ENCODE data around the gene APLNR. TPM values are rescaled to one million over a fixed set of nuclear protein-coding genes. Genes with fewer than 3 reads are reported as not detected.

Gene APLNR
- total and polyA plus RNA-seq, 2 of the 4 experiments (the other 2 are of a cell fraction), result not detected

- peak overlapping the region; percentile 54 for H4K91ac ChIP-seq (ENCODE audit: insufficient read depth, low read depth, low read length)
- H3K4me1 ChIP-seq (ENCODE audit: control insufficient read depth, insufficient read depth, low read length), result peaks cover 2% of the 10 kb centered on the region
- H3K4me2 ChIP-seq (ENCODE audit: low read depth, low read length), result no peak overlapping the region
- no TSS peak for BruUV-seq (replicated peaks)
- CTCF ChIA-PET, result interaction anchor here (1.4 kb wide), 1 partner anchor 413 kb away, joined by 3 read pairs; no protein-coding TSS in a partner anchor
- dilution Hi-C loops (cut with HindIII; ENCODE audit: low sequenced_read_pairs, unreplicated experiment) (no loop called here), in situ Hi-C loops (cut with MboI; ENCODE audit: low sequenced_read_pairs) (loop anchor here (5.0 to 10.0 kb wide), 2 partner anchors 250 to 412 kb away; no protein-coding TSS in a partner anchor), intact Hi-C loops (cut with micrococcal nuclease) (loop anchor here (2.0 kb wide), 1 partner anchor 182 kb away; no protein-coding TSS in a partner anchor)
- peak overlapping the region; percentile 29; the same call in 1 of the 3 replicates for H2BK15ac ChIP-seq (ENCODE audit: low read depth, low read length)
- H3K23ac ChIP-seq (ENCODE audit: low read depth, low read length), result peak overlapping the region; percentile 89; the same call in 1 of the 2 replicates
- no peaks in the 10 kb centered on the region for H3K36me3 ChIP-seq (ENCODE audit: control insufficient read depth, insufficient read depth, low read length)
- H2AK9ac ChIP-seq (replicated peaks; ENCODE audit: low read depth, low read length, poor library complexity), result no peak overlapping the region
- H2BK5ac ChIP-seq (ENCODE audit: low read depth, low read length, poor library complexity, severe bottlenecking), result peak overlapping the region; percentile 76
- H3K56ac ChIP-seq (ENCODE audit: extremely low read depth, insufficient read depth, low read length), result no peak overlapping the region
- H4K8ac ChIP-seq (ENCODE audit: low read depth in 2 of 2, low read length in 2 of 2), result peak overlapping the region in 1 of 2 experiments; percentile 65; a peak in 1 of 4 replicates
- H3K9ac ChIP-seq (ENCODE audit: low read depth, low read length), result no peak overlapping the region
- H2AK5ac ChIP-seq (ENCODE audit: low read depth, low read length), result no peak overlapping the region; the same call in 1 of the 2 replicates
- POLR2A ChIA-PET (ENCODE audit: unreplicated experiment), result no interaction called here
- H3K27ac ChIP-seq (ENCODE audit: insufficient read depth, low read length), result no peak overlapping the region
- ATAC-seq (ENCODE audit: low read depth), result no peak
- H3K27me3 ChIP-seq (ENCODE audit: control insufficient read depth, insufficient read depth, low read length), result no peaks in the 10 kb centered on the region
- DNase-seq, result no peak
- H3K79me1 ChIP-seq (ENCODE audit: low read depth in 1 of 2, low read length in 2 of 2), result no peaks in the 10 kb centered on the region
- H3K14ac ChIP-seq (replicated peaks; ENCODE audit: low read depth, low read length), result peak overlapping the region; percentile 71
- peak overlapping the region; percentile 59; the same call in 1 of the 2 replicates for H4K5ac ChIP-seq (ENCODE audit: low read depth, low read length)
- peak overlapping the region; percentile 54 for H3K4ac ChIP-seq (ENCODE audit: low read depth, low read length)
- no peaks in the 10 kb centered on the region for H3K9me1 ChIP-seq (ENCODE audit: insufficient read depth, low read length)
- no peak overlapping the region for H2AFZ ChIP-seq (replicated peaks; ENCODE audit: low read length, poor library complexity)
- H3K9me3 ChIP-seq (ENCODE audit: control insufficient read depth, insufficient read depth, low read length), result peaks cover 1% of the 10 kb centered on the region; the same call in 1 of the 2 replicates
- peak overlapping the region; percentile 66; the same call in 1 of the 2 replicates for H3K18ac ChIP-seq (ENCODE audit: low read depth, low read length)
- no peak overlapping the region for H3K4me3 ChIP-seq (ENCODE audit: insufficient read depth, low read depth, low read length)
- H2BK120ac ChIP-seq (ENCODE audit: low read depth, low read length), result peak overlapping the region; percentile 88
- TF ChIP-seq POLR2A (IDR thresholded peaks at IDR 0.05; ENCODE audit: low read depth, low read length), result no peak
- no peak for TF ChIP-seq ELK1 (IDR thresholded peaks at IDR 0.05; ENCODE audit: borderline replicate concordance, low read depth, low read length)
- TF ChIP-seq CHD1 (IDR thresholded peaks at IDR 0.05; ENCODE audit: low read depth, low read length), result no peak
- no peak for TF ChIP-seq MXI1 (IDR thresholded peaks at IDR 0.05; ENCODE audit: borderline replicate concordance, low read depth, low read length)
- no peak for TF ChIP-seq MAFK (IDR thresholded peaks at IDR 0.05; ENCODE audit: low read depth, low read length)
- TF ChIP-seq SMC3 (IDR thresholded peaks at IDR 0.05; ENCODE audit: low read depth, low read length), result no peak
- no peak for TF ChIP-seq RAD21 (IDR thresholded peaks at IDR 0.05; ENCODE audit: low read length)
- TF ChIP-seq RFX5 (IDR thresholded peaks at IDR 0.05; ENCODE audit: low read depth, low read length), result no peak
- TF ChIP-seq BHLHE40 (IDR thresholded peaks at IDR 0.05; ENCODE audit: low read depth, low read length), result no peak
- no peaks in the 10 kb centered on the region for H4K20me1 ChIP-seq (ENCODE audit: insufficient read depth, low read length)
- H2BK20ac ChIP-seq (ENCODE audit: low read depth, low read length), result peak overlapping the region; percentile 87
Observed at GRCh38 chr11:57254631-57255030, 17.6 kb upstream of the APLNR start.

Measured in IMR-90 (cell line).